HG03342 (cell line): ENCODE measurements around the gene KLK11.
"Not testable (repeated sequence)": the region's sequence is repeated elsewhere in the genome, so short reads cannot be mapped to it uniquely, and the experiment has no call there.

Experiments used
- ATAC-seq: cut with Tn5 transposase; IDR thresholded peaks from one replicate; pipeline ENCODE4 v1.9.1; 2021; ENCODE audit warnings: mild to moderate bottlenecking, moderate library complexity; ENCODE audit not compliant: unreplicated experiment

Gene KLK11

DNA sequence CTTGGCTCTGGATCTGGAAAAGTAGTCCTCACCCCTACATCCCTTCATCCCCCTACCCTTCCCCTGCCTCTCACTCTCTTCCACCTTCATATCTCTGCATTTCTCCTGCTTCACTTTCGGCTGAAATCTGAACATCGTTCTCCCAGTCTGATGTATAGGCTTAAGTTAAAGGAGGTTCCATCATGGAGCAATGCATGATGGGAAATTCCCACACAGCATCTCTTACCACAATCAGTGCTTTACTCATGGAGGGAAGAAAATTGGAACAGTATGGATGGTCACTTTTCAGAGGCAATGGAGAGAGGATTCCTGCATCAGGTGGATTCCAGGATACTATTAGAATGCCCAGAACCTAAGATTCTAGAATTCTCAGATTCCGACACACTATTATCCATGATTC lies 18.9 kb downstream of the KLK11 start:
- ATAC-seq, result no peak

GRCh38 chr19:51006406-51006805 lies 20.0 kb downstream of the KLK11 start:
- ATAC-seq, result no peak

GRCh38 chr19:51005248-51005647 lies 21.2 kb downstream of the KLK11 start:
- ATAC-seq, result no peak

DNA sequence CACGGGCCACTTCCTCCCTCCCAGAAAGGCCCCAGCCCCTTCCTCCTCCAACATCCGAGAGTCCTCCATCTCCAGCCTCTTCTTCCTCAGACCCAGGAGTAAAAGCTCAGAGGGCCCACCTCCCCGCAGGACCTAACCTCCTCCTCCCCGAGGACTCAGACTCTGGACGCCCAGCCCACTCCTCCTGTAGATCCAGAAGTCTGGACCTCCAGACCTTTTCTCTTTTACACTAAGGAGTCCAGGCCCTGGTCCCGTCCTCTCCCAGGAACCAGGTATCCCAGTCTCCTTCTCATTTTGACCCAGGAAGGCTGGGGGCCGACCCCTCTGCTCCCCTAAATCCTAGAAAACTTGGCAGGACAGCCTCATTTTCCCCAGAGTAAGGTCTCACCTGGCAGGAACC lies 23.1 kb downstream of the KLK11 start:
- no peak for ATAC-seq

GRCh38 chr19:51002542-51003311 lies 23.7 kb downstream of the KLK11 start:
- no peak for ATAC-seq

DNA sequence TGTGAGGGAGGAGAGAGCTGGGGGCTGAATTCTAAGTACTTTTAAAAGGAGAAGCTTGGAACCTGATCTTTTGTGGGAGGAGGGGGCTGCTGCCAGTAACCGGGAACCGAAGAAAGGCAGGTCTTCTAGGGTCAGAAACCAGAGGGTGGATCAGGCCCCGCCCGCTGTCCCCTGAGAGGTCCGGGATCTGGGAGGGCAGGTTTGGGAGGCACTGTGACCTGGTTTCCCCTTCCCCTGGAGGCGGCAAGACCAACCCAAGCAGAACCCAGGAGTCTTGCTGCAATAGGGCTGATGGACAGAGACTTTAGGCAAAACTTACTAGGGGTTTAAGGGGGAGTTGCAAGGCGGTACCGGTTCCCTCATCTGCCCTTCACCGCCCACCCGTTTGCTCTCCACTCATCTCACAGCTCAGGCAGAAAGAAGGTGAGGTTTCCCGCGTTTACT lies 24.3 kb downstream of the KLK11 start:
- no peak for ATAC-seq

DNA sequence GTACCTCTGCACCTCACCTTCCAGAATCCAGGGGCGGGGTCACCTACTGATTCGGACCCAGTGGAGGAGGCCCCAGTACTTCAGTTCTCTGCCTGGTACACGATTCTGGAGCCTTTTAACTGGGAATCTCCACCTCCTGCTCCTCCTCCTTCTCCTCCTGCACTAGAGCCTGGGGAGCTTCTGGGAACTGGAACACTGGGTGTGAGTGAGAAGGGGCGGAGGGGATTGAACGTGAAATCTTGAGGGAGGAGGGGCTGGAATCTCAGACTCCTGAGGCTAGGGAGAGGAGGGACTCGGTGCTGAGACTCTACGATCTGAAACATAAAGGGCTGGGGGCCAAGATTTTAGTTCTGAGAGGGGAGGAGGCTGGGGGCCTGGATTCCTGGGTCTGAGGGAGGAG lies 24.9 kb downstream of the KLK11 start, which contains the start of gene KLK8:
Gene KLK8, minus strand, starts transcription at position 90 of the 400 bp plus-strand sequence. CDS start 437 bp downstream, outside the sequence.
- ATAC-seq, result no peak

DNA sequence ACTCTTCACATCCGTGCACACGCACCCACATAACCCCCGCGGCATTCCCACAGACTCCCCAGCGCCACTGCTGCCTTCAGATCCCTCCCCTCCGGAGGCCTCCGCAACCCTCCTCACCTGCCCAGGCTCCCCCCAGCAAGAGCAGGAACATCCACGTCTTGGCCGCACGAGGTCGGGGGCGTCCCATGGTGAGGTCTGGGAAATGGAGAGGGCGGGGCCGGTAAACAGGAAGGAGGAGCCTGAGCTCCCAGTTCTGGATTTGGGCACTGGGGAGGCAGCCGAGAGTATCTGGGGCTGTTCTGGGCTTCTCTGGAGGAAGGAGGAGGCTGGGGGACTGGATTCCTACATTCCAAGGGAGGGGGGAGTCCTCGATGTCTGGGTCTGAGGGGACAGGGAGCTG lies 25.4 kb downstream of the KLK11 start:
- no peak for ATAC-seq

DNA sequence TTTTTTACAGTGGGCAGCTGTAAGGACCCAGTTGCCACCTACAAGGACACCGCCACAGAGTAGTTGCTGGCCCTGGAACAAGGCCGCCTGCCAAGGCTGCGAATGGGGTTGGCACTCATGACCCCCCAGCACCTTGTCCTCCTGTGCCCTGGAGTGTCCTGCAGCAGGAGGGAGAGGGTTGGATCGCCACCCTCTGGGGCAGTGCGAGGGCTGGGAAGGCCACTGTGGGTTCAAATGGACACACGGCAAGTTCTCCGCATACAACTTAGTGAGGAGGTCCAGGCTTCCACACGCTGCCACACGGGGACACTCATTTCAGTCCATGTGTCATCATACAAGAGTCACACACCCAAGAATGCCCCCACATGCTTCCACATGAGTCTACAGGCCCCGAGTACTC lies 26.0 kb downstream of the KLK11 start:
- ATAC-seq, result no peak

- no peak for ATAC-seq
These were observed 27.7 kb downstream of the KLK11 start for GRCh38 chr19:50998686-50999085.

- ATAC-seq, result no peak
These were observed 28.4 kb downstream of the KLK11 start for GRCh38 chr19:50998061-50998460.

DNA sequence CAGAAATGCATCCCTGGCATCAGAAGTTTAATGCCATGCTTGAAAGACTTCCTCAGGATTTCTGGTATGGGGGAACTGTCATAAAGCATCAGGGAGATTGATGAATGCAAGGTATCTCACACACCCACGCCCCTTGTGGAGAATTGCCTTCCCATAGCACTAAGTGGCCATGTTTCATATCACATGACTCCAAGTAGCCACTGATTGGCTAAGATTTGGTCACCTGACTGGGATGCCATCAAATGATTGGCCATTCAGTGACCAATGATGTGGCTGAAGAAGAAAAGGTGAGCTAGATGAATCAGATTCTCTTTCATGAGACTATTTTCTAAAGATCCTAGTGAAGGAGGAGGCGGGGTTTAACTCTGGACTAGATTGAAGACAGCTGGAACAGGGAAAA lies 32.3 kb downstream of the KLK11 start:
- no peak for ATAC-seq

DNA sequence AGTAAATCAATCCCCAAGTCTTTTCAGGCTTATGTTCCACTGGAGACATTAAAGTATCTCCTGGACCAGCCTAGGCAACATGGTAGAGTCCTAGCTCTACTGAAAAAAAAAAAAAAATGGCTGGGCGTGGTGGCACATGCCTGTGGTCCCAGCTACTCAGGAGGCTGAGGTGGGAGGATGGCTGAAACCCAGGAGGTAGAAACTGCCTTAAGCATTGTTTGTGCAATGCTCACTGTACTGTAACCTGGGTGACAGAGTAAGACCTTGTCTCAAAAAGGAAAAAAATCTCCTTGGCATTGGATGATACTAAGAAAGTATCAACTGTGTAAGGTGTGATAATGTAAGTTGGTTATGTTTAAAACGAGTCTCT lies 33.8 kb downstream of the KLK11 start:
- ATAC-seq, result no peak

DNA sequence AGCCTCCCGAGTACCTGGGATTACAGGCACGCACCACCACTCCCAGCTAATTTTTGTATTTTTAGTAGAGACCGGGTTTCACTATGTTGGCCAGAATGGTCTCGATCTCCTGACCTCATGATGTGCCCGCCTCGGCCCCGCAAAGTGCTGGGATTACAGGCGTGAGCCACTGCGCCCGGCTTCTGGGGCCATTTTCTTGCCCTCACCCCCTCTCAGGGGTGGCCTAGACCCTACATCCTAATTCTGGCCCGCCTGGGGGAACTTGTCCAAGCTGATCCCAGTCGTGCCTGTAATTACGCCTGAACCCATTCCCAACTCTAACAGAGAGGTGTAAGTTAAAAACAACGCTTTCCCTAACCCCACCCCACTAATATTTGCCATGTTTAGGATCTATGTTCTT lies 42.0 kb downstream of the KLK11 start:
- ATAC-seq, result not testable (repeated sequence)

DNA sequence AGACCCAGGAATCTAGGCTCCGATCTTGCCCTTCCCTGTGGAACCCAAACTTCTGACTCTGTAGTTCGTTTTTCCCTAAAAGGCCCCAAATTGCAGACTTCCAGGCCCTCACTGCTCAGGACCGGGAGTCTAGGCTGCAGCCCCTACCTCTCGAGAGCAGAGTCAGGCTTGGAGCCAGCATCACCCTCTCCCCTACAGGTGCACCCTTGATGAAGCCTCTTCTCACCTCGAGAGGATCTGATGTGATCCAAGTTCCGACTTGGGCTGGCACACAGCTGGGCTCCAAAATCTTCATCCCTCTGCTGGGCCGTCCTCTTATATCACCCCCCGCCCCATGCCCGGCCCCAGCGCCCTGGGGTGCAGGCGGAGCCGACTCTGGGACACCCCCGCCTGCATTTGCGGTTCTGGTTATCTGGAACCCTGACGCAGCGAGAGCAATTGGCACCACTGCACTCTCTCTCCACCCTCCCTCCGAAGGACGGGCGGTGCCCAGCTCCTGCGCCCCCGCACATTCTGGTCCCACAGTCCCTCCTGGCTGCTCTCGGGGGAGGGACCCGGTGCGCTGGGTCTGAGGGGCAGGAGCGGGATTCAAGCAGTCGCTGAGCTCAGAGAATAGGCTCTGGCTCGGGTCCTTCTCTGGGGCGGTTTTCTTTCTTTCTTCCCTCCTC lies 42.7 kb downstream of the KLK11 start, which contains the start of gene KLK7:
Gene KLK7, minus strand, starts transcription at position 293 of the 668 bp plus-strand sequence. CDS start 1,518 bp downstream, outside the sequence.
- no peak for ATAC-seq

- no peak for ATAC-seq
These were observed 44.2 kb downstream of the KLK11 start for GRCh38 chr19:50982186-50982585.

DNA sequence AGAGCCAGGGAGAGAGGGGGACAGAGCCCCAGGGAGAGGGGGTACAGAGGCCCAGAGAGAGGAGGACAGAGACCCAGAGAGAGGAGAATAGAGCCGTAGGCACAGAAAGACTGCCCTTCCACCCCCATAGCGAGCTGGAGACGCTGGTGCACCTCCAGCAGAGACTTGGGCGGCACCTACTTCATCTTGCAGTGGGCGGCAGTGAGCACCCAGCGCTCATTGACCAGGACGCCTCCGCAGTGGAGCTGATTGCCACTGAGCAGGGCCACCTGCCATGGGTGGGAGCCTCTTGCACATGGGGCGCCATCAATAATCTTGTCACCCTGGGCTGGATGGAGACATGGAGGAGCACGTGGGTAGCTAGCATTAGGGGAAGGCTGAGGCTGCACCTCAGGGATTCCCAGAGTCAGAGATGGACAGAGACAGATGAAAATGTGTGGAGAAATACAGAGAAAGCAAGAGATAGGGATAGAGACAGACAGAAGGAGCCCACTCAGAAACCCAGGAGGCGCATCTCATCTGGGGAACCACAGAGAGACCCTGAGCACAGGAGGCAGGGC lies 44.7 kb downstream of the KLK11 start:
- no peak for ATAC-seq

DNA sequence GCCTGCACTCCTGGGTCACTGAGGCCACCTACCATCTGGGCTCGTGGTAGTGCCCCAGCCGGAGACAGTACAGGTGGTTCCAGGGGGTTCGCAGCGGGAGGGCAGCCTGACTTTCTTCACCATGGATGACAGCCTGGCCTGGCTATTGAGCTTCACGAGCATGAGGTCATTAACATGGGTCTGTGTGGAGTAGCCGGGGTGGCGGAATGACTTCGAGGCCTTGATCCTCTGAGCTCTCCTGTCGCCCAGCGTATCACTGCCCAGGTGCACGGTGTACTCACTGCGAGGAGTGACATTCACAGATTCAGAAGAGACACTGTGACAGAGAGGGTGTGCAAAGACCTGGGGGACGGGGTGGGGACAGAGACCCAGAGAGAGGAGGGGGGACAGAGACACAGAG lies 46.2 kb downstream of the KLK11 start:
- no peak for ATAC-seq

GRCh38 chr19:50979758-50980157 lies 46.7 kb downstream of the KLK11 start:
- no peak for ATAC-seq

- ATAC-seq, result no peak
These were observed 47.5 kb downstream of the KLK11 start for GRCh38 chr19:50978772-50979390.

DNA sequence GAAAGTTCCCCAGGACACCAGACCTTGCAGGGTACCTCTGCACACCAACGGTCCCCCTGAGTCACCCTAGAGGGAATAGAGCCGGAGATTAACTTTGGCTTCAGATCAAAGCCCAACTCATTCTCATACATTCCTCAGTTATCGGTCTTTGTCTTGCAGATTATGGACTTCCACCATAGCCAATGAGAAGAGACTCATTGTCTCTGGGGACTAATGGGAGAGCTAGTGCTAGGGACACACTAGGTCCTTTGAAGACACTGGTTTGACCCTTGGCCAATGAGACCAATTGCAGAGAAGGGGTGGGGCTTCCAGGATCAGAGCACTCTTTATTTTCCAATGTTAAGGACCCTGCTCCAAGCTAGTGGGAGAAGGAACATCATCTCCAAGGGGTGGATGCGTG lies 48.8 kb downstream of the KLK11 start:
- no peak for ATAC-seq

- ATAC-seq, result no peak
These were observed 50.6 kb downstream of the KLK11 start for GRCh38 chr19:50975766-50976165.
